Prostate gland (tissue), 2 donors: ENCODE measurements around the gene RAET1E. TPM values are rescaled to one million over a fixed set of nuclear protein-coding genes. Genes with fewer than 3 reads are reported as not detected.

Experiments used
- DNase-seq: peaks from one replicate; pipeline ENCODE4 v3.0.0-alpha.2; 2019; ENCODE audit warnings: low spot score
- H3K27ac ChIP-seq, 2 donors: fragments of 200-600 bp; sonication (generic); 2 replicates each; pipeline ENCODE4 v1.5.1; 2017 to 2019
- H3K27me3 ChIP-seq: fragments of 200-600 bp; sonication (generic); replicated peaks from 2 replicates; pipeline ENCODE4 v1.5.1; 2019; ENCODE audit not compliant: insufficient read depth
- H3K36me3 ChIP-seq, 2 donors: fragments of 200-600 bp; sonication (generic); 1 replicate in 1 of 2; 2 replicates in 1 of 2; pipeline versions ENCODE4 v1.5.1 to v1.8.1; 2017 to 2019
- H3K4me1 ChIP-seq: fragments of 200-600 bp; sonication (generic); replicated peaks from 2 replicates; pipeline ENCODE4 v1.5.1; 2019
- H3K4me3 ChIP-seq, 2 donors: fragments of 200-600 bp; sonication (generic); 2 replicates each; pipeline ENCODE4 v1.5.1; 2017 to 2019
- H3K9me3 ChIP-seq: fragments of 200-600 bp; sonication (generic); 2 replicates; pipeline ENCODE4 v1.5.1; 2017
- CTCF ChIP-seq, 4 experiments: fragments of 200-600 bp in 2 of 4; fragments of 450-650 bp in 2 of 4; sonication (generic) in 2 of 4; IDR thresholded peaks; 1 replicate in 3 of 4; 2 replicates in 1 of 4; pipeline ENCODE4 v1.5.1; 2016 to 2019; ENCODE audit warnings: antibody characterized with exemption in 4 of 4, mild to moderate bottlenecking in 2 of 4, moderate library complexity in 2 of 4
- POLR2A ChIP-seq: fragments of 450-650 bp; IDR thresholded peaks from one replicate; pipeline ENCODE4 v1.6.1; 2016; ENCODE audit warnings: antibody characterized with exemption, mild to moderate bottlenecking
- POLR2AphosphoS5 ChIP-seq: sonication (generic); formaldehyde crosslinking; IDR thresholded peaks from one replicate; pipeline ENCODE4 v1.6.1; 2017; ENCODE audit warnings: antibody characterized with exemption
- WGBS: methylation state at CpG from one replicate; pipeline ENCODE4 v1.1.5; 2018; 5-methylcytosine and 5-hydroxymethylcytosine counted together
- intact Hi-C: fragments of 100-400 bp; cut with DNase I; formaldehyde crosslinking; loops from one replicate; pipeline ENCODE4 v1.14.2; 2022
- total RNA-seq, 2 donors: library from RNA; depleted of rRNA; stranded (reverse); fragments of >200 nt; gene quantifications; one replicate each; pipeline ENCODE4 v1.1.0, GENCODE V29; 2016

RAET1E gene
- total RNA-seq, 2 donors from 2014 or later: 0.23 to 0.77 TPM

GRCh38 chr6:149907317-149907716 is 9.4 kb upstream of the RAET1E start:
- no peak for DNase-seq
- WGBS: 85% methylated on average over 2 of the region's 2 CpGs
- intact Hi-C loops: no loop called here
- no peak overlapping the region for H3K27ac ChIP-seq
- no peak for TF ChIP-seq POLR2AphosphoS5
- no peak for TF ChIP-seq CTCF (IDR thresholded peaks at IDR 0.05)
- no peak for TF ChIP-seq POLR2A
- H3K9me3 ChIP-seq: no peaks in the 10 kb centered on the region
- no peaks in the 10 kb centered on the region for H3K36me3 ChIP-seq
- no peak overlapping the region for H3K4me3 ChIP-seq
- H3K27me3 ChIP-seq: no peaks in the 10 kb centered on the region
- H3K4me1 ChIP-seq: no peaks in the 10 kb centered on the region

- TF ChIP-seq POLR2AphosphoS5 (no peak), CTCF (IDR thresholded peaks at IDR 0.05) (no peak), POLR2A (no peak)
- intact Hi-C loops: no loop called here
- WGBS: 99% methylated on average over 4 of the region's 4 CpGs
- no peaks in the 10 kb centered on the region for H3K9me3 ChIP-seq
- no peak overlapping the region for H3K27ac ChIP-seq
- H3K4me1 ChIP-seq: no peaks in the 10 kb centered on the region
- no peak overlapping the region for H3K4me3 ChIP-seq
- no peaks in the 10 kb centered on the region for H3K36me3 ChIP-seq
- no peaks in the 10 kb centered on the region for H3K27me3 ChIP-seq
- DNase-seq: no peak
These were observed 8.5 kb upstream of the RAET1E start for GRCh38 chr6:149906405-149906804.

GRCh38 chr6:149905911-149906371 is 8.0 kb upstream of the RAET1E start:
- 81% methylated on average over 6 of the region's 6 CpGs for WGBS
- Histone ChIP-seq H3K27me3 (no peaks in the 10 kb centered on the region), H3K27ac (no peak overlapping the region), H3K36me3 (no peaks in the 10 kb centered on the region), H3K4me3 (no peak overlapping the region), H3K9me3 (no peaks in the 10 kb centered on the region), H3K4me1 (no peaks in the 10 kb centered on the region)
- intact Hi-C loops: no loop called here
- TF ChIP-seq POLR2A (no peak), POLR2AphosphoS5 (no peak), CTCF (IDR thresholded peaks at IDR 0.05) (no peak)
- no peak for DNase-seq

- WGBS: 93% methylated on average over 18 of the region's 18 CpGs
- H3K9me3 ChIP-seq: no peaks in the 10 kb centered on the region
- DNase-seq: no peak
- no peak for TF ChIP-seq CTCF (IDR thresholded peaks at IDR 0.05)
- no peak for TF ChIP-seq POLR2A
- TF ChIP-seq POLR2AphosphoS5: no peak
- no peaks in the 10 kb centered on the region for H3K4me1 ChIP-seq
- intact Hi-C loops: no loop called here
- H3K36me3 ChIP-seq: no peaks in the 10 kb centered on the region
- no peak overlapping the region for H3K27ac ChIP-seq
- no peaks in the 10 kb centered on the region for H3K27me3 ChIP-seq
- H3K4me3 ChIP-seq: no peak overlapping the region
These were observed 7.5 kb upstream of the RAET1E start for GRCh38 chr6:149905371-149905910.

GRCh38 chr6:149904661-149905370 is 6.9 kb upstream of the RAET1E start:
- intact Hi-C loops: no loop called here
- H3K27ac ChIP-seq: no peak overlapping the region
- no peaks in the 10 kb centered on the region for H3K4me1 ChIP-seq
- no peaks in the 10 kb centered on the region for H3K27me3 ChIP-seq
- no peak for DNase-seq
- no peak for TF ChIP-seq CTCF (IDR thresholded peaks at IDR 0.05)
- TF ChIP-seq POLR2A: no peak
- no peak for TF ChIP-seq POLR2AphosphoS5
- no peaks in the 10 kb centered on the region for H3K9me3 ChIP-seq
- no peak overlapping the region for H3K4me3 ChIP-seq
- WGBS: 84% methylated on average over 13 of the region's 13 CpGs
- H3K36me3 ChIP-seq: no peaks in the 10 kb centered on the region
